GM19324 (cell line): ENCODE data around the gene GOLGA2.

Experiments
- ATAC-seq: cut with Tn5 transposase; IDR thresholded peaks from one replicate; pipeline ENCODE4 v1.9.1; 2021; ENCODE audit warnings: mild to moderate bottlenecking, moderate library complexity; ENCODE audit not compliant: unreplicated experiment, low FRiP score

The GOLGA2 gene

GRCh38 chr9:128257907-128258306 is 17.9 kb downstream of the GOLGA2 start:
- ATAC-seq, result no peak

DNA sequence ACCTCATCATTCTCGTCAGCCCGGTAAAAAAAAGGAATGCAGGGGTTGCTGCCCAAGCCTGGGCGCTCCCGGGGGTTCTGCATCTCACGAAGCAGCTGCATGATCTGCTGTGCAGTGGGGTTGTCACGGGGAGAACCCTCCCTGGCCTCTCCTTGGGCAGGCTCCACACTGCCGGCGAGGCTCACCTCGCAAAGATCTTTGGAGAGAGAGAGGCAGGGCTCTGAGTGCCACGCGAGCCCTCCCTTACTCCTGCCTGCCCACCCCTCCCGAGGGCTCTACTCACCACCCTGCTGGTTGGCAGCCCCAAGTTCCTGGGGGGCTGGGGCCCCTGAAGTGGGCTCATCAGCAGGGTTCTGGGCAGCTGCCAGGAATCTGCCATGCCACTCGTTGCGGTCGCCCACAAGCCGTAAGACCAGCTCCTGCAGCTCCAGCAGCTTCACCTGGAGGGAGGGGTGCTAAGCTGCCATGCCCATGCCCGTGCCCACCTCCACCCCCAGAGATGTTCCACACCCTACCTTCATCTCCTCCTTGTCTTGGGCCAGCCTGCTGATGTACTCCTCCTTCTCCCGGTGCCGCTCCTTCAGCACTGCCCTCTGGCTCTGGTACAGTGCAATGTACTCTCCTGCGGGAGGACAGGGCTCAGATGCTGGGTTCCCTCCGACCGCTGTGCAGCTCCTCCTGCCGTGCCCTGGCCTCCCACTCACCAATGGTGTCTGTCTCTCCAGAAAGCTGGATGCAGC is 18.6 kb downstream of the GOLGA2 start:
- no peak for ATAC-seq

DNA sequence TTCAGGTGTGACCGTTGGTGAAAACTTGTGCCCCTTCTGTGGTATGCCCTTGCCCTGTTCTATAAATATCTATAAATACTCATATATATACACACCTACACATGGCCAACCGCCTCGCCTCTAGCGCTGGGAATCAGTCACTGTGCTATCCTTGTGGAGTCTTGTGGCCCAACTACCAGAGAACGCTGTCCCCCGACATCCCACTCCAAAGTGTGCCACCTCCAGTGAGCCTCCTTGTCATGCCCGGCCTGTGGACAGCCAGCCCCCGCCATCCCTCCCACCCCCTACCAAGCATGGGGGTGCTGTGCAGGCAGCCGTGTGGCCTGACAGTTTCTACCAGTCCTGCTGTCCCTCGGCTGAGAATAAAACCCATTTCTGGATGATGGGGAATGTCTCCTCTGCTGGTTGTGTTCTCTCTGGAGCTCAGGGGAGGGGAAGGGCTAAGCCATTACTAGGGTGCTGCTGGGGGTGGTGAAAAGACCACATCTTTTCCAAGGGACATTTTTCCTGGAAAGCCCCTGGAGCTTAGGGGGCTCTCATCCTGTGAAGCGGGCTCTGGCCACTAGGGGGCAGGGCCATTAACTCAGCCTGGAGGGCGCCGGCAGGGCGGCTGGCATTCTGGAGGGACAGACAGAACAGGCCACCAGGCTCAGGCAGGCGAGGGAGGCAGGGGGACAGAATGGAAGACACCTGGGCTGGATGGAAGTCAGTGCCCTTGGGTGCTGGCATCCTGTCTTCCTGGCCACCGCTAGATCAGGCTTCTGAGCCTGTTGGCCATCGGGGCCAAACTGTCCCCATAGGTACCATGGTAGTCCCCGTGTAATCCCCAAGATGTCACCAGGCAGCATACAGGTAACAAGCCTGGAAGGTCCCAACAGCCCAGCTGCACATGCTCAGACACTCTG is 20.7 kb downstream of the GOLGA2 start:
- no peak for ATAC-seq

DNA sequence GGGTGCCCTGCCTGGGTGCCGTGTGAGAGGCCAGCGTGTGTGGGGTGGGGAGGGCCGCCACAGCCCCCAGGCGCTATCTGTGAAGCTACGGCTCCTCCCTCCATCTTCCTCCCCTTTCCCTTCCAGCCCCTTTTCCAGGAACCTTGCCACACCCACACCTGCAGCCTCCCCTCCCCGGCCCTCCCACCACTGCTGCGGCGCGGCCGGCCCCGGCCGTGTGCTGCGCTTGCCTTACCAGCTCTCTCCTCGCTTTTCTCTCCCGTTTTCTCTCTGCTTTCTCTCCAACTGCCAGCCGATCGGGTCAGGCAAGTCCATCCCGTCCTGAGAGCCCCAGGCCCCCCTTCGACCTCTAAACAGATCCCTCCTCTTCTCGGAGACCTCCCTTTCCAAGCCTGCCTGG is 21.4 kb downstream of the GOLGA2 start:
- no peak for ATAC-seq

DNA sequence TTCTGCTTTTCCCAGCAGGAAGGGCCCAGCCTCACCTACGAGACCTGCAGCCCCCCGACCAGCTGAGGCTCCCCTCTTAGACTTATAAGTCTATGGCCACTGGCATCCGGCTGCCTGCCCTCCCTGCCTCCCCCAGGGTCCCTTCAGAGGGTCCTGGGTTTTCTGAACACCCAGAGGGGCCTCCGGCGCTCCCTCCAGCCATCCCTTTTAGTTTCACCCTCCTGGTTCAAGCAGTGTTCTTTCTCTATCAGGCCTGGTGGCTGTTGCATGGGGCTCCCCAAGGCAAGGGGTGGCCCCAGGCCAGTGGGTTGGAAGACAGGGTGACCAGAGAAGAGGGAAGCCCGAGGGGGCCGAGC is 21.8 kb downstream of the GOLGA2 start:
- ATAC-seq, result no peak

DNA sequence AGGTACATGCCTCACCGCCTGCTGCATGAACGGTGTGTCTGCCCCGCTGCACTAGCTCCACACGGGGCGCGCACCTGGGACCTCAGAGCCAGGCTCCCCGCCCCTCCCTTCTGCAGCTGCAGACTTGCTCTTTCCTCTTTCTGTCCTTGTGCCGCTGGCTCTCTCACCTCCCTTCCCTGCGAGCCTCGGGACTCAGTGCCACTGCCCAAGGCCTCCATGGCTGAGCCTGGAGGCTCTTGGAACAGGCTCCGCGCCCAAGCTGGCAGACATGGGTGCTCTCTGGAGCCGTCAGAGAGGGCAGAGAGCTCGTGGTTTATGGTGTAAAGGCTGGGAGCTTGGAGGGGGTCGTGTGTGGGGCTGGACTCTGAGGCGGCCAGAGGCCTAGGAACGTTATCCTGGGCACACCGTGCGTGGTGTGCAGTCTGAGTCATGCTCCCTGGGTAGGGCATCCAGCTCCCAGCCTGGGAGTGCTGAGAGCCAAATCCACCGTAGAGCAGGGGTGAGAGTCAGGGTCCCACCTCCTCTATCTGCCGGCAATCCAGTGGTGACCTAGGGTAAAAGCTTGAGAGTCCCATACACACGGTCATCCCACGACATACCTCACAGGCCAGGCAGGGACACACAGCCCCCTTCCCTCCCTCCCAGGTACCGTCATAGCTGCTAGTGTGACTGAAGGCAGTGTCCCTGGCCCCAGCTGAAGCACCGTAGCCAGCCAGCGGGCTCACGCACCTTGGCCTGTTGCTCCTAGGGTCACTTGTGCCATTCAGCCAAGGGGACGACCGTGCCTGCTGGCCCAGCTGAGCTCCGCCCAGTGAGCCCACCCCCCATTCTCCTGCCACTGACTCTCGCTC is 22.4 kb downstream of the GOLGA2 start:
- ATAC-seq, result no peak

DNA sequence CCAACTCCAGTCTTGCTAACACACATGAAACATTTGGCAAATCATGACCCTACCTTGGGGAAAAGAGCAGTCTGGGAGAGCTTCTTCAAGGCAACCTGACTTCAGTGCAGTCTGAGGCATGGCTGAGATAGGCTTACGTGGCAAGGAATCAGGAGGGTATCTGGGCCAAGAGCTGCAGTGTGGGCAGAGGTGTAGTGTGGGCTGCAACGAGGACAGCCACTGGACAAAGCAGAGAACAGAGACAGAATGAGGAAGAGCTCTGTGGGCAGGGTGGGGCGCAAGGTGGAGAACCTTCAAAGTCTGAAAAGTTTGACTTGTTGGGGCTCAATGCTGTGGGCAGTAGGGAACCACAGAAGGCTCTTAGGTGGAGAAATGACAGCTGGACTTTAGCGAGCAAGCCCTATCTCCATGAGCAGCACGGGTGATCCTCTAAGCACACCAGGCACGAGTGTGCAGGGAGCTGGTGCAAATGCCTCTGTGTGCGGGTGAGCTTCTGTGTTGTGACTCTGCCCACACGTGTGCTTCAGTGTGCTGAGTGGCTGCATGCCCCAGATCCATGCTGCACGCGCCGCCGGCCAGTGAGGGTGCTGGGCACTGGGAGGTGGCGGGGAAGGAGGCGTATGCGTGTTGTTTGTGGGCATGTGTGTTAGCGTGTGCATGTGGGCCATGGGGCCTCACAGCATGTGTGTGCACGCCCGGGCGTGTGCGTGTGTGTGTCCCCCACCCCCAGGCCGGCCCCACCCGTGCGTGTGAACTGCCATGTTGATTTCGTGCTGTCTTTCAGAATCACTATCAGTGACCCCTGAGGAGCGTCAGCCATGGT is 23.3 kb downstream of the GOLGA2 start:
- ATAC-seq, result no peak

GRCh38 chr9:128251732-128252100 is 24.1 kb downstream of the GOLGA2 start:
- no peak for ATAC-seq

GRCh38 chr9:128250839-128251731 is 24.7 kb downstream of the GOLGA2 start:
- ATAC-seq, result no peak

DNA sequence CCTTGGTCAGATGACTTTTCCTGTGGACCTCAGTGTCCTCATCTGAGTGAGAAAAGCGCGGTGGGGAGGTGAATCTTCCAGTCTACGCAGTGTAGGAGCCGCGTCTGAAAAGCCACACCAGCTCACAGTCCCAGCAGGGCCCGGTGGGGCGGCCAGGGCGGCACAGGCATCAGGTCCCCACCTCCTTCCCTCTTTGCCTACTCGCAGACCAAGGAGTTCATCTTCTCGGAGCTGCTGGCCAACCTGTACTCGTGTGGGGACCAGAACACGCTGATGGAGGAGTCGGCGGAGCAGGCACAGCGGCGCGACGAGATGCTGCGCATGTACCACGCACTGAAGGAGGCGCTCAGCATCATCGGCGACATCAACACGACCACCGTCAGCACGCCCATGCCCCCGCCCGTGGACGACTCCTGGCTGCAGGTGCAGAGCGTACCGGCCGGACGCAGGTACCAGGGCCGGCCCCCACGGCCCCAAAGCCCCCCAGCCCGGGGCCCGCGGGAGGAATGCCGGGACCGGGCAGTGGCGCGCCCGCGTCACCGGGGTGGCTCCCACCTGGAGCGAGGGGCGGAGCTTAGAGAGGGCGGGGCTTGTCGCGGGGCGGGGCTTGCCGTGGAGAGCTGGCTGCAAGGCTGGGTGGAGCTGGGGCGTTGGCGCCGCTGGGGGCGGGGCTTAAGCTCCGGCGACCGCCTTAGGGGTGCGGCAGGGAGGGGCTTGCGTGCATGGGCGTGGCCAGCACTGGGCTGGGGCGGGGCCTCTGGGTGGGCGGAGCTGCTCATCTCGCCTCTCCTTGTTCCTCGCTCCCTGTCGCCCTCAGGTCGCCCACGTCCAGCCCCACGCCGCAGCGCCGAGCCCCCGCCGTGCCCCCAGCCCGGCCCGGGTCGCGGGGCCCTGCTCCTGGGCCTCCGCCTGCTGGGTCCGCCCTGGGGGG is 25.6 kb downstream of the GOLGA2 start:
- ATAC-seq, result peak; percentile 73

DNA sequence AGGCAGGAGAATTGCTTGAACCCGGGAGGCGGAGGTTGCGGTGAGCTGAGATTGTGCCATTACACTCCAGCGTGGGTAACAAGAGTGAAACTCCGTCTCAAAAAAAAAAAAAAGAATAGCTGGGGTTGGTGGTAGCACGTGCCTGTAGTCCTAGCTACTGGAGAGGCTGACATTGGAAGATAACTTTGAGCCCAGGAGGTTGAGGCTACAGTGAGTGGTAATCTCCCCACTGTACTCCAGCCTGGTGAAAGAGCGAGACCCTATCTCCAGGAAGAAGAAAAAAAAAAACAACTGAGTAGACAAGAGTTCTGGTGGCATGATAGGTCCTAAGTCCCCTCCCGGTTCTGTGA is 26.3 kb downstream of the GOLGA2 start:
- no peak for ATAC-seq

- ATAC-seq, result no peak
These were observed 28.5 kb downstream of the GOLGA2 start for GRCh38 chr9:128247226-128247803.

DNA sequence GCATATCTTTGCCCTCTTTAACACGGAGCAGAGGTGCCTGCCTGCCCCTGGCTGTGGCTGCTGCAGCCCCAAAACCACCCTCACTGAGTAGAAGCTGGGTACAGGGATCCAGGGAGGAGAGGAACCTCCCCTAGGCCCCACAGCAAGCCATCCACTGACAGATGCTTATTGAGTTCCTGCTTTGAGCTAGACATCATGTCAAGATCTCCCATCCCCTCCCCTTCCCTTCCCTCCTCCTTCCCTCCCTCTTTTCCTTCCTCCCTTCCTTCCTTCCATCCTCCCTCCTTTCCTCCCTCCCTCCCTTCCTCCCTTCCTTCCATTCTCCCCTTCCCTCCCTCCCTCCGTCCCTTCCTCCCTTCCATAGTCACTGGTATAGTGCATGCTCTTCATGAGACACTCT is 29.3 kb downstream of the GOLGA2 start:
- ATAC-seq, result no peak

GRCh38 chr9:128245421-128246151 is 30.2 kb downstream of the GOLGA2 start:
- no peak for ATAC-seq

DNA sequence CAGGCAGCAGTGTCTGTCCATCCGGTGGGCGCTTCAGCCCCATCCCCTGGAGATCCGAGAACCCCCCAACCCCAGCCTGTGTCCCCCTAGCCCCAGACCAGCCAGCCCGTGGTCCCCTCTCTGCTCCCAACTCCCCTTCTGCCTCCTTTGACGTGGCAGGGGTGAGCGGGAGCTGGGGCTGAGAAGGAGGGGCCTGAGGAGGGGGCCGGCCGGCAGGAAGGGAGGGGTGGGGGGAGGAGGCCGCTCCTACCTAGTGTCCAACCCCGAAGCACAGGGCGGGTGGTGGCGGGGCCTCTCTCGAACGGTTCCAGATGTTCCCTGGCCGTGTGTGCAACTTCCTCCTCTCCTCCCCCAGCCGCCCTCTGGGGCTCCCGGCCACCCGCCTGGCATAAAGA is 31.0 kb downstream of the GOLGA2 start:
- ATAC-seq, result no peak

DNA sequence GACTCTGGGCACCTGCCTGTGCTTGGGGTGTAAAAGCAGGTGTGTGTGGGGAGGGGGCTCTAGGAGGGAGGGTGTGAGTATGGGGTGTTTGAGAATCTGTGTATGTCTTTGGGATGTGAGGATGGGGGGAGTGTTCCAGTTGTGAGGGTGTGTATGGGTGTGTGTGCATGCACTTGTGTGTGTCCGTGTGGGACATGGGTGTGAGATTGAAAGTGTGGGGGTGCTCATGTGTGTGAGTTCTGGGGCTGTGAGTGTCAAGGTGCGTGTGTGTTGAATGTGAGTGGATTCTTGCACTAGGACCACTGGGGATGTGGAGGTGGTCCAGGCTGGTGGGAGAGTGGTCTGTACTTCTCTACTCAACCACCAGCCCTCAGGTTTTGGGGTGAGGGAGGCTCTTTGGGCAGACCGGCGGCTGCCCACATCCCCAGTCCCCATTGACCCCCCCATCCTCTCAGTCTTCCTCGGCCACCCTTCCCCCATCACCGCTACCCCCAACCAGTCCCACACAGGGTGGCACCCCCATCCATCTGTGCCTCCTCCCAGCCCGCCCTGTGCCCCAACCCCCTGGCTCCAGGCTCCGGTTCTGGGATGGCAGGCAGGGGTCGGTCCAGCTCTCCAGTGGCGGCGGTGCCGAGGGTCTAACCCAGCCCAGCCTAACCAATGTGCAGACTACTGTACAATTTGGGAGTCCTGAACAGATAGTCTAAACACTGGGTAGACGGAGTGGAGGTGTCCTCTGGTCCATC is 31.5 kb downstream of the GOLGA2 start:
- ATAC-seq, result no peak
